ENCODE measurements around the gene ETDA.

Gene ETDA

DNA sequence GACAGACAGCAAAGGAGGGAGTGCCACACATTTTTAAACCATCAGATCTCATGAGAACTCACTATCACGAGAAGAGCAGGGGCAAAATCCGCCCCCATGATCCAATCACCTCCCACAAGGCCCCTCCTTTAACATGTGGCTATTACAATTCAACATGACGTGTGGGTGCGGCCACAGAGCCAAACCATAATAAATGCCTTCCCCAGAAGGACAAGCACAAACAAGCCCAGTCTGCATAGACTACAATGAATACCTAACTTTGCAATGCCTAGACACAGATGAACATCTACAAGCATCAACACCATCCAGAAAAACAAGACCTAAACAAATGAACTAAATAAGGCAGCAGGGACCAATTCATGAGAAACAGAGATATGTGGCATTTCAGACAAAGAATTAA lies 12.3 kb downstream of the ETDA start:
- Histone ChIP-seq H3K9me2 (replicated peaks; ENCODE audit: control insufficient read depth, low read length) (no peaks in the 10 kb centered on the region), H3K79me2 (ENCODE audit: control insufficient read depth, low read length) (no peaks in the 10 kb centered on the region), H3K4me3 (ENCODE audit: low read length) (no peak overlapping the region), H3K36me3 (ENCODE audit: control insufficient read depth, low read length) (no peaks in the 10 kb centered on the region), H3K9me3 (ENCODE audit: control insufficient read depth, insufficient read depth, low read length) (no peaks in the 10 kb centered on the region), H3K27ac (ENCODE audit: low read depth, low read length) (no peak overlapping the region), H3K4me1 (ENCODE audit: control insufficient read depth, low read length) (no peaks in the 10 kb centered on the region), H3K27me3 (ENCODE audit: control insufficient read depth, low read length) (no peaks in the 10 kb centered on the region), H4K20me1 (ENCODE audit: control insufficient read depth, insufficient read depth, low read depth, low read length) (no peaks in the 10 kb centered on the region), H3F3A (ENCODE audit: control insufficient read depth, insufficient read depth) (no peaks in the 10 kb centered on the region), H3K4me2 (ENCODE audit: low read length) (no peak overlapping the region)
- TF ChIP-seq, protein P1, sequence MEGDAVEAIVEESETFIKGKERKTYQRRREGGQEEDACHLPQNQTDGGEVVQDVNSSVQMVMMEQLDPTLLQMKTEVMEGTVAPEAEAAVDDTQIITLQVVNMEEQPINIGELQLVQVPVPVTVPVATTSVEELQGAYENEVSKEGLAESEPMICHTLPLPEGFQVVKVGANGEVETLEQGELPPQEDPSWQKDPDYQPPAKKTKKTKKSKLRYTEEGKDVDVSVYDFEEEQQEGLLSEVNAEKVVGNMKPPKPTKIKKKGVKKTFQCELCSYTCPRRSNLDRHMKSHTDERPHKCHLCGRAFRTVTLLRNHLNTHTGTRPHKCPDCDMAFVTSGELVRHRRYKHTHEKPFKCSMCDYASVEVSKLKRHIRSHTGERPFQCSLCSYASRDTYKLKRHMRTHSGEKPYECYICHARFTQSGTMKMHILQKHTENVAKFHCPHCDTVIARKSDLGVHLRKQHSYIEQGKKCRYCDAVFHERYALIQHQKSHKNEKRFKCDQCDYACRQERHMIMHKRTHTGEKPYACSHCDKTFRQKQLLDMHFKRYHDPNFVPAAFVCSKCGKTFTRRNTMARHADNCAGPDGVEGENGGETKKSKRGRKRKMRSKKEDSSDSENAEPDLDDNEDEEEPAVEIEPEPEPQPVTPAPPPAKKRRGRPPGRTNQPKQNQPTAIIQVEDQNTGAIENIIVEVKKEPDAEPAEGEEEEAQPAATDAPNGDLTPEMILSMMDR (IDR thresholded peaks at IDR 0.05; ENCODE audit: low read depth, low read length, poor library complexity, severe bottlenecking) = no peak
- no peak for TF ChIP-seq EZH2phosphoT487 (IDR thresholded peaks at IDR 0.05; ENCODE audit: borderline replicate concordance, low read length)

DNA sequence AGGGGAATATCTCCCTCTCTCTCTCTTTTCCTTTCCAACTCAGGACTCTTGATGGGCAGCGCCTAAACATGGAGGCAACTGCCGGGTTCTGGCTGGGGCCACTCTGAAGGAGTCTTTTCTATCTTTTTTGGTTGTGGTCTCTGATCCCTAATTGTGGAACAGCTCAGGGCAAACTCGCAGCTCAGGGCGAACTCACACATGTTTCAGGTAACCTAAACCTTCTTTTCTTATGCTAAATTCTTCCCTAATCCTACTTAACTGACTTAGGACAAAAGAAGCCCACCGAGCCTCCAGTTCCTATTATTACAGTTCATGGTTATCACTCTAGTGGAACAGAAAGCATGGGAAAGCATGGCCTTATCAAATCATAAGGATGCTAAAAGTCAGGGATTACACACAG lies 21.3 kb downstream of the ETDA start:
- no peak for TF ChIP-seq EZH2phosphoT487 (IDR thresholded peaks at IDR 0.05; ENCODE audit: borderline replicate concordance, low read length)
- no peak overlapping the region for H3K27ac ChIP-seq (ENCODE audit: low read depth, low read length)
- H3K4me3 ChIP-seq (ENCODE audit: low read length) = no peak overlapping the region

DNA sequence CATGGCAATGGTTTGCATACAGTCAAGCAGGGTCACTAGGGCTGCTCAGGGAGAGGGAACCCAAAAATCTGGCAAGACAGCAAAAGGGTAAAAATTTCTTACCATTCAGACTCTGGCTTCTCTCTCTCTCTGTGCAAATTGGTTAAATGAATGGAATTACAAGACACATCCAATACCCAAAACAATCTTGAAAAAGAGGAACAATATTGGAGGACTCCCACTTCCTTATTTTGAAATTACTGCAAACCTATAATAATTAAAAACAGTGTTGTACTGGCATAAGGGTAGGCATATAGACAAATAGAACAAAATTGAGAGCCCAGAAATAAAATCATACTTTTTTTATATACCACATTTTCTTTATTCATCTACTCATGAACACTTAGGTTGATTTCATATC lies 24.1 kb downstream of the ETDA start:
- no peaks in the 10 kb centered on the region for H4K20me1 ChIP-seq (ENCODE audit: control insufficient read depth, insufficient read depth, low read depth, low read length)
- no peaks in the 10 kb centered on the region for H3K4me1 ChIP-seq (ENCODE audit: control insufficient read depth, low read length)
- TF ChIP-seq, protein P1 (IDR thresholded peaks at IDR 0.05; ENCODE audit: low read depth, low read length, poor library complexity, severe bottlenecking) = no peak
- no peak for TF ChIP-seq EZH2phosphoT487 (IDR thresholded peaks at IDR 0.05; ENCODE audit: borderline replicate concordance, low read length)
- H3K4me3 ChIP-seq (ENCODE audit: low read length) = no peak overlapping the region
- no peaks in the 10 kb centered on the region for H3K79me2 ChIP-seq (ENCODE audit: control insufficient read depth, low read length)
- H3K36me3 ChIP-seq (ENCODE audit: control insufficient read depth, low read length) = no peaks in the 10 kb centered on the region
- no peaks in the 10 kb centered on the region for H3K9me2 ChIP-seq (replicated peaks; ENCODE audit: control insufficient read depth, low read length)
- no peaks in the 10 kb centered on the region for H3K9me3 ChIP-seq (ENCODE audit: control insufficient read depth, insufficient read depth, low read length)
- no peak overlapping the region for H3K4me2 ChIP-seq (ENCODE audit: low read length)
- no peak overlapping the region for H3K27ac ChIP-seq (ENCODE audit: low read depth, low read length)
- H3K27me3 ChIP-seq (ENCODE audit: control insufficient read depth, low read length) = no peaks in the 10 kb centered on the region
- H3F3A ChIP-seq (ENCODE audit: control insufficient read depth, insufficient read depth) = no peaks in the 10 kb centered on the region

More for the DNA sequence above, 21.3 kb downstream of the ETDA start:
- Histone ChIP-seq H3K27me3 (ENCODE audit: control insufficient read depth, low read length) (no peaks in the 10 kb centered on the region), H3K36me3 (ENCODE audit: control insufficient read depth, low read length) (no peaks in the 10 kb centered on the region), H3K9me3 (ENCODE audit: control insufficient read depth, insufficient read depth, low read length) (no peaks in the 10 kb centered on the region), H3K4me1 (ENCODE audit: control insufficient read depth, low read length) (no peaks in the 10 kb centered on the region), H3F3A (ENCODE audit: control insufficient read depth, insufficient read depth) (no peaks in the 10 kb centered on the region), H3K9me2 (replicated peaks; ENCODE audit: control insufficient read depth, low read length) (no peaks in the 10 kb centered on the region), H3K79me2 (ENCODE audit: control insufficient read depth, low read length) (no peaks in the 10 kb centered on the region), H4K20me1 (ENCODE audit: control insufficient read depth, insufficient read depth, low read depth, low read length) (no peaks in the 10 kb centered on the region), H3K4me2 (ENCODE audit: low read length) (no peak overlapping the region)

DNA sequence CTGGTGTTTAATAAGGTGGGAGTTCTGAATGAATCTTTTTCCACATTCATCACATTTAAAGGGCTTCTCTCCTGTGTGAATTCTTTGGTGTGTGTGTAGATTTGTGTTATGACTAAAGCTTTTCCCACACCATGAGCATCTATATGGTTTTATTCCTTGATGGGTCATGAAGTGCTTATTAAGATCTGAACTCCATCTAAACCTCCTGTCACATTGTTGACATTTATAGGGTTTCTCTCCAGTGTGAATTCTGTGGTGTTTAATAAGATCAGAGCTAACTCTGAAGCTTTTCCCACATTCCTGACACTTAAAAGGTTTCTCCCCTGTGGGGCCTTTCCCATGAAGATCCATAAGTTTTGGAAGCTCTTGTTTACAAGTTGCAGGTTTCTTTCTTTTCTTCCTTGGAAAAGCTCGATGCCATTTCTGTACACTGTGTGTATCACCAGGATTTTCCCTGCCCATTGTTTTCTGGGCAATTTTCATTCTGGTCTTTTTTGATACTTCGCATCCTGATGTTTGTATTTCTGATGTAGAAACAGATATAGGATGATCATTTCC lies 35.5 kb downstream of the ETDA start:
- Histone ChIP-seq H3K4me1 (ENCODE audit: control insufficient read depth, low read length) (no peaks in the 10 kb centered on the region), H3K36me3 (ENCODE audit: control insufficient read depth, low read length) (no peaks in the 10 kb centered on the region), H3K27ac (ENCODE audit: low read depth, low read length) (no peak overlapping the region), H3K9me3 (ENCODE audit: control insufficient read depth, insufficient read depth, low read length) (no peaks in the 10 kb centered on the region; the same call in 1 of the 2 replicates), H4K20me1 (ENCODE audit: control insufficient read depth, insufficient read depth, low read depth, low read length) (no peaks in the 10 kb centered on the region), H3K4me2 (ENCODE audit: low read length) (no peak overlapping the region), H3K79me2 (ENCODE audit: control insufficient read depth, low read length) (no peaks in the 10 kb centered on the region), H3F3A (ENCODE audit: control insufficient read depth, insufficient read depth) (no peaks in the 10 kb centered on the region), H3K27me3 (ENCODE audit: control insufficient read depth, low read length) (no peaks in the 10 kb centered on the region), H3K9me2 (replicated peaks; ENCODE audit: control insufficient read depth, low read length) (no peaks in the 10 kb centered on the region), H3K4me3 (ENCODE audit: low read length) (no peak overlapping the region)
- TF ChIP-seq, protein P1 (IDR thresholded peaks at IDR 0.05; ENCODE audit: low read depth, low read length, poor library complexity, severe bottlenecking) = no peak
- TF ChIP-seq EZH2phosphoT487 (IDR thresholded peaks at IDR 0.05; ENCODE audit: borderline replicate concordance, low read length) = no peak
